Erythroblast (primary cell): ENCODE results near the gene IFT57.

Experiments used
- GATA1 ChIP-seq: IDR thresholded peaks from 2 replicates; pipeline ENCODE4 v1.6.1; 2011; ENCODE audit warnings: low read depth, mild to moderate bottlenecking, control low read depth, low read length, moderate library complexity
- POLR2A ChIP-seq: IDR thresholded peaks from 2 replicates; pipeline ENCODE4 v1.6.1; 2011; ENCODE audit warnings: mild to moderate bottlenecking, low read length

DNA sequence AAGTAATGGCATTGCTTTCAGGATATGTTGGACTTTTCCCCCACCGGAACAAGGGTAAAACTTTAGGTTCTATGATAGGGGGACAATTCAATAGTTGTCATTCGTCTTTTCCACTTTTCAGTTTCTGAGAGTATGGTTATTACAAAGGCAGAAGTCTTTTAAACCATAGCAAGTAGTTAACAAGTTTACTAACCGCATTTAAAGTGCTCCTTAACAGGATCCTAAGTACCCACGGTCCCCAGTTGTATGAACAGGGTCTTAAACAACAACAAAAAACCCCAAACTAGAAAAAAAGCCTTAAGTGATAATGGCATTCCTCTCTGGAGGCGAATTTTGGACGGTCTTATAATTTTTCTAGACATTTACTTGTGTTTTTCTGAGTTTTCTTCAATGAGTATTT, 831 bp downstream of the IFT57 start:
- TF ChIP-seq POLR2A (no peak), GATA1 (no peak)
